ENCODE measurements around the gene SPEM3.

DNA sequence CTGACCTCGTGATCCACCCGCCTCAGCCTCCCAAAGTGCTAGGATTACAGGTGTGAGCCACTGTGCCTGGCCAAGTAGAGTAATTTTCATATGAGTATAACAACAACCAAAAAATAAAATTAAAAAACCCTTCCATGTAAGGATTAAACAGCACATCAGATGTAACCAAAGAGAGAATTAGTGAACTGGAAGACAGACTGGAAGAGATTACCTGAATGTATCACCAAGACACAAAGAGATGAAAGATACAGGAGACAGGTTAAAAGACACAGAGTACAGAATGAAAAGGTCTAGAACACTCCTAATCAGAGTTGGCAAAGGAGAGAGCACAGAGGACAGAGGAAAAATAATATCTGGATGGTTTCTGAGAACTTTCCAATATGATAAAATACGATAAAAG, 49.5 kb upstream of the SPEM3 start:
- TF ChIP-seq, protein P1, sequence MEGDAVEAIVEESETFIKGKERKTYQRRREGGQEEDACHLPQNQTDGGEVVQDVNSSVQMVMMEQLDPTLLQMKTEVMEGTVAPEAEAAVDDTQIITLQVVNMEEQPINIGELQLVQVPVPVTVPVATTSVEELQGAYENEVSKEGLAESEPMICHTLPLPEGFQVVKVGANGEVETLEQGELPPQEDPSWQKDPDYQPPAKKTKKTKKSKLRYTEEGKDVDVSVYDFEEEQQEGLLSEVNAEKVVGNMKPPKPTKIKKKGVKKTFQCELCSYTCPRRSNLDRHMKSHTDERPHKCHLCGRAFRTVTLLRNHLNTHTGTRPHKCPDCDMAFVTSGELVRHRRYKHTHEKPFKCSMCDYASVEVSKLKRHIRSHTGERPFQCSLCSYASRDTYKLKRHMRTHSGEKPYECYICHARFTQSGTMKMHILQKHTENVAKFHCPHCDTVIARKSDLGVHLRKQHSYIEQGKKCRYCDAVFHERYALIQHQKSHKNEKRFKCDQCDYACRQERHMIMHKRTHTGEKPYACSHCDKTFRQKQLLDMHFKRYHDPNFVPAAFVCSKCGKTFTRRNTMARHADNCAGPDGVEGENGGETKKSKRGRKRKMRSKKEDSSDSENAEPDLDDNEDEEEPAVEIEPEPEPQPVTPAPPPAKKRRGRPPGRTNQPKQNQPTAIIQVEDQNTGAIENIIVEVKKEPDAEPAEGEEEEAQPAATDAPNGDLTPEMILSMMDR (IDR thresholded peaks at IDR 0.05 in 8 of 11, conservative IDR thresholded peaks at IDR 0.05 in 3 of 11), result no peak
- no peak for TF ChIP-seq POLR2A (IDR thresholded peaks at IDR 0.05)

Measured in spleen (tissue), 7 donors.